Omental fat pad (tissue), 4 donors: ENCODE results near the gene TIMP4. TPM values are rescaled to one million over a fixed set of nuclear protein-coding genes. Genes with fewer than 3 reads are reported as not detected.

ENCODE experiments used
- ATAC-seq: fragments of 150-250 bp; one replicate; pipeline ENCODE4 v1.9.1; 2016; ENCODE audit warnings: mild to moderate bottlenecking, moderate library complexity; ENCODE audit not compliant: low FRiP score
- DNase-seq: peaks from one replicate; pipeline ENCODE4 v3.0.0-alpha.2; 2019; ENCODE audit warnings: low spot score
- total RNA-seq, 4 donors: library from RNA; depleted of rRNA; stranded (reverse); fragments of >200 nt; gene quantifications; one replicate each; pipeline ENCODE4 v1.1.0, GENCODE V29; 2016
- TF ChIP-seq, protein P1 (sequence below), 3 donors: fragments of 450-650 bp; IDR thresholded peaks; one replicate each; pipeline ENCODE4 v1.5.1; 2016 to 2017; ENCODE audit warnings: antibody characterized with exemption in 3 of 3, mild to moderate bottlenecking in 3 of 3, moderate library complexity in 2 of 3

Gene TIMP4
- total RNA-seq, 4 donors from 2014 or later = 145 to 295 (median 192) TPM

DNA sequence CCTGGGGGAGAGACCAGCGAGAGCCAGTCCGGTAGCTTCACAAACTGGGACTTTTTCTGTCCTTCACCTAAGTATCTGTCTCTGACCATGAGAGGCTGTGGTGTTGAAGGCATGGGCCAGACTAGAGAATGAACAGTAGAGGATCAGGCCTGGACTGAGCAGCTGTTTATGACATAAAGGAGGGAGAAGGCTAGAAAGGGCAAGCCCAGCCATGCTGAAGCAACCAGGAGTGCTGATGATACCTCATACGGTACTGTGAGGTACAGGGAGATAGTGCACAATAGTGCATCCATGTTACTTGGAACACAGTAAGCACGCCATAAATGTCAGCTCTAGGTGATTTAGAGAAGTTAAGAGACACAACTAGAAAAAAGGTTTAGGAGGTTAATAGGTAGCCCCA is 22.6 kb upstream of the TIMP4 start:
- ATAC-seq (no peak), DNase-seq (no peak)
- TF ChIP-seq, protein P1, sequence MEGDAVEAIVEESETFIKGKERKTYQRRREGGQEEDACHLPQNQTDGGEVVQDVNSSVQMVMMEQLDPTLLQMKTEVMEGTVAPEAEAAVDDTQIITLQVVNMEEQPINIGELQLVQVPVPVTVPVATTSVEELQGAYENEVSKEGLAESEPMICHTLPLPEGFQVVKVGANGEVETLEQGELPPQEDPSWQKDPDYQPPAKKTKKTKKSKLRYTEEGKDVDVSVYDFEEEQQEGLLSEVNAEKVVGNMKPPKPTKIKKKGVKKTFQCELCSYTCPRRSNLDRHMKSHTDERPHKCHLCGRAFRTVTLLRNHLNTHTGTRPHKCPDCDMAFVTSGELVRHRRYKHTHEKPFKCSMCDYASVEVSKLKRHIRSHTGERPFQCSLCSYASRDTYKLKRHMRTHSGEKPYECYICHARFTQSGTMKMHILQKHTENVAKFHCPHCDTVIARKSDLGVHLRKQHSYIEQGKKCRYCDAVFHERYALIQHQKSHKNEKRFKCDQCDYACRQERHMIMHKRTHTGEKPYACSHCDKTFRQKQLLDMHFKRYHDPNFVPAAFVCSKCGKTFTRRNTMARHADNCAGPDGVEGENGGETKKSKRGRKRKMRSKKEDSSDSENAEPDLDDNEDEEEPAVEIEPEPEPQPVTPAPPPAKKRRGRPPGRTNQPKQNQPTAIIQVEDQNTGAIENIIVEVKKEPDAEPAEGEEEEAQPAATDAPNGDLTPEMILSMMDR (IDR thresholded peaks at IDR 0.05) = no peak

DNA sequence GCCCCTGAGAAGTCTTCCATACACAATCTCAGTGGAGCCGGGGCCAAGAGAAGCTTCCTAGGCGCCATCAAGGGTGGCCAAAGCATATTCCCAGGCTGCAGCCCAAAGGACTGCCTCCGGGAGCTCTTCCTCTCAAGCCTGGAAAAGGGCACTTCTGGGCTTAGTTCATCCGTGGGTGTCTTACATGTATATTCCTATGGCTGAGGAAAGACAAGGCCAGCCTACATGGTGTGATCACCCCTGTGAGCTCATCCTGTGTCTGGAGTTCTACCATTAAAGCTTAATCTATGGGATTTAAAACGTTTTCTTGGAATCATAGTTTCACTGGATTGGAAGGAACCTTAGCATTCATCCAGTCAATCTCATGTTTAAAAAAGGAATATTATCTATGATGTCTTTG is 21.9 kb upstream of the TIMP4 start:
- ATAC-seq = no peak
- TF ChIP-seq, protein P1 (IDR thresholded peaks at IDR 0.05) = no peak
- no peak for DNase-seq

DNA sequence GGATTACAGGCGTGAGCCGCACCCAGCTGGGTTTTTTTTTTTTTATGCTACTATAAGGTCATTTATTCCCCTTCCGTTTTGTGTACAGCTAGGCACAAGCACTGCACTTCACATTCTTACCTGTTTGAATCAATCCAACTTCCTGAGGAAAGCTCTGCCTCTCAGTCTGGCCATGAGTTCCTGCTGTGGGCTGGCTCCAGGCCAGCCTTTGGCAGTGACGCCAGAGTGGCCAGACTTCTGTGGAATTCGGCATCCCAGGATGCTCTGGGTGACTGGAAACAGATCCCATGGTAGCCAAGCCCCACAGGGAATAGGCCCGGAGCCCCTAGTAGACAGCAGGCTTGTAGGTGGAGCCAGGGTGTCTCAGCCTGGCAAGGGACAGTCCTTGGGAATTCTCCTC is 21.5 kb upstream of the TIMP4 start:
- no peak for DNase-seq

DNA sequence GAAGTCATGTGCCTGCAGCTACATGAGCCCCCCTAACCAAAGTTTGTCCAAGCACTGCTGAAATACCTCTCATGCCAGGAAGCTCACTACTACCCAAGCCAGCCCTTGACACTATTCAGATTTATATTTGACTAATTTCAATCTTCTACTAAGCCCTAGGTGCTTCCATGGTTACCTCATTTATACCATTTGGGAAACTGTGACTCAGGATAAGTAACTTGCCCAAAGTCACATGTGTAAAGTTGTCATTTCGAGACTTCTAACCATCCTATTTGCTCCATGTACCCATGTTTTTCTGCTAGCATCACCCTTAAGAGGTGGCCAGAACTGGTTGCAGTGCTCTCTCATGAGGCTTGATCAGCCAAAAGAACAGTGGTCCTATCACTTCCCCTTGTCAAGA is 20.7 kb upstream of the TIMP4 start:
- DNase-seq (no peak), ATAC-seq (no peak)
- TF ChIP-seq, protein P1 (IDR thresholded peaks at IDR 0.05) = no peak

More for the DNA sequence above, 21.5 kb upstream of the TIMP4 start:
- TF ChIP-seq, protein P1 (IDR thresholded peaks at IDR 0.05) = no peak
- no peak for ATAC-seq

DNA sequence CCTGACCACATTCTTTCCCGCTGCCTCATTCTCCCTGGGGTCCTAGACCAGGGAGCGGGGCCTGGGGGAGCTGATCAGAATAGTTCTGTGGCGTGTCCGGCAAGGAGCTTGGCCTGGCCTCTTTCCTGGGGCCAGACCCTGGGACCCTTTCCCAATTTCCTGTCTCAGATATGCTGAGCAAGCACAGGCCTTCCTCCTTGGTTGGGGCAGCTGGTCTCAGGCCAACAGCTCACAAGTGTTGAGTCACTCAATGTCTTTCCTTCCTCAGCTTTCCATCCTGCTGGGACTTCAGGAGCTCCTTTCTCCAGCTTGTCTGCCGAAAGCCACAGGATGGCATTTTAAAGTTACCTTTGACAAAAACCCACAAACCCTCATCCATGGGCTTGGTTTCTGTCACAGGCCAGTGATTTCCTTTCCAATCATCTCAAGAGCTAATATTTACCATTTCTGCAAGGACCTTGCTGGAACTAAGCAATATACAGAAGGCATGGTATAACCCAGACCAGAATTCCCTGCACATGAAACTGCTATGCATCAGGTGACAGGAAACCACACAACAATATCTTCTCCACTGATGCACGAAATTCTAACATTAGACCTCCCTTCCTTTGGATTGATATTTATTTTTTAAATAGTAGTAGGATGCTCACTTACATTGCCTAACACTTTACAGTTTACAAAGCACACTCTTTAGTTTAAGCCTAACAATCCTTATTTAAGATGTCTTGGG is 19.5 kb upstream of the TIMP4 start:
- TF ChIP-seq, protein P1 (IDR thresholded peaks at IDR 0.05) = no peak
- DNase-seq (peak; percentile 48), ATAC-seq (no peak)

DNA sequence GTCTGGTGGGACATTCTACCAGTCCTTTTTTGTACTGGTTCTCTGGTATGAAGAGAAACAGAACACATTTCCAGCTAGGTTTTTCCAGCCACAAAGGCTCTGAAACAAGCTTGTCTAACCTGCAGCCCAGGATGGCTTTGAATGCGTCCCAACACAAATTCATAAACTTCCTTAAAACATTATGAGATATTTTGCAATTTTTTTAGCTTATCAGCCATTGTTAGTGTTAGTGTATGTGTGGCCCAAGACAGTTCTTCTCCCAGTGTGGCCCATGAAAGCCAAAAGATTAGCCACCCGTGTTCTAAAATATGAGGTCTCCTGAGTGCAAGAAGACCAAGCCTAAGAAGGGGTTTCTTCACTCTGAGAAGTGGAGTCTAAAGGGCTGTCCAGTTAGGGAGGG is 18.4 kb upstream of the TIMP4 start:
- ATAC-seq (no peak), DNase-seq (no peak)
- TF ChIP-seq, protein P1 (IDR thresholded peaks at IDR 0.05) = no peak

DNA sequence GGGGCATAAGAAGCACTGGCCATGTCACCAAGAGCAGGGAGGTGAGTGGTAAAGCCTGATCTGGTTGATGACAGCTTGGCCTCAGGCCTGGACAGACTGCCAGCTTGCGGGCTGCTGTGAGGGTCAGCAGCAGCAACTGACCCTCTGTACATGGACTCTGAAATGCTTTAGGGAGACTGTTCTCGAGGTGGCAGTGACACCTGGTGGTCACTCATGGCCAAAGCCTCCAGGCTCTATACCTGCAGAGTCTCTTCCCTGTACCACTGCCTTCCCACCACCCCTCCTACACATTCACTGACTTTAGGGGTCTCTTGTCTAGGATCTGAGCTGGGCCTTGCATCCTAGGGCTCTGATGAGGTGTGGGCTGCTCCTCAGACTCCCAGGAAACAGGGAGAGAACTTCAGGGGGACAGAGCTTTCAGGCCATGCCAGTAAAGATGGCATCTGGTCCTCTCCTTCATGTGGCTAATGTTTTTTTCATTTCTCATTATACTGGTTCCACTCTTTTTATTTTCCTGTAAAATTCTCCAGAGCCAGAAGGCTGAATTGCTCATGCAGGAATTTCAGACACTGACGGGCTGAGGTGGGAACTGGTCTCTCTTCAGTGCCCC is 17.2 kb upstream of the TIMP4 start:
- TF ChIP-seq, protein P1 (IDR thresholded peaks at IDR 0.05) = peak in 1 of 3 donors; percentile 5
- ATAC-seq (no peak), DNase-seq (peak; percentile 52)
